Left lung (tissue), 10 donors: Measurements from ENCODE around the gene ALOX12. TPM values are rescaled to one million over a fixed set of nuclear protein-coding genes. Genes with fewer than 3 reads are reported as not detected.

Experiments used
- ATAC-seq: fragments of 200-7000 bp; cut with Tn5 transposase; one replicate; pipeline ENCODE4 v1.9.1; 2020; ENCODE audit warnings: moderate library complexity
- DNase-seq, 4 donors: peaks; one replicate each; pipeline ENCODE4 v3.0.0-alpha.2; 2013 to 2020
- H3K27ac ChIP-seq, 2 donors: fragments of 200-600 bp; sonication (generic) in 1 of 2; one replicate each; pipeline versions ENCODE4 v1.5.0 to v1.8.0; 2020 to 2021
- H3K27me3 ChIP-seq, 2 donors: fragments of 200-600 bp; sonication (generic) in 1 of 2; one replicate each; pipeline versions ENCODE4 v1.5.0 to v1.8.0; 2020 to 2021
- H3K36me3 ChIP-seq, 2 donors: fragments of 200-600 bp; sonication (generic) in 1 of 2; one replicate each; pipeline versions ENCODE4 v1.5.0 to v1.8.0; 2020 to 2021
- H3K4me1 ChIP-seq, 2 donors: fragments of 200-600 bp; one replicate each; pipeline ENCODE4 v1.8.0; 2021
- H3K4me3 ChIP-seq, 2 donors: fragments of 200-600 bp; sonication (generic) in 1 of 2; one replicate each; pipeline versions ENCODE4 v1.5.0 to v1.8.0; 2020 to 2021; ENCODE audit warnings: mild to moderate bottlenecking in 1 of 2
- H3K9me3 ChIP-seq, 2 donors: fragments of 200-600 bp; sonication (generic) in 1 of 2; one replicate each; pipeline versions ENCODE4 v1.5.0 to v1.8.0; 2020 to 2021
- CTCF ChIP-seq, 2 donors: fragments of 200-600 bp; sonication (generic) in 1 of 2; IDR thresholded peaks; one replicate each; pipeline versions ENCODE4 v1.5.0 to v1.8.0; 2021; ENCODE audit warnings: antibody characterized with exemption in 2 of 2
- intact Hi-C, 2 donors: fragments of 100-400 bp; cut with DNase I; formaldehyde crosslinking; loops; one replicate each; pipeline versions ENCODE4 v1.11.2 to v1.14.2; 2022
- polyA plus RNA-seq, 6 donors: library from polyadenylated mRNA; unstranded; fragments of 120-200 nt; gene quantifications; one replicate each; pipeline ENCODE4 v1.2.1, GENCODE V29; 2013; ENCODE audit not compliant: insufficient read length in 6 of 6
- total RNA-seq, 2 donors: library from RNA; stranded (reverse); fragmentation: NEBNext Ultra II Directional; extraction: Animal tissue kit (Norgen Biotek cat#: 25700); gene quantifications; one replicate each; pipeline ENCODE4 v1.2.1, GENCODE V29; 2021
- donor health status: DM: no; HTN: yes; CAD: no.
- donor health status: DM: no; HTN: no; CAD: no.

The ALOX12 gene
- total and polyA plus RNA-seq, 8 donors, result 0.29 to 4.4 (median 3.1) TPM

DNA sequence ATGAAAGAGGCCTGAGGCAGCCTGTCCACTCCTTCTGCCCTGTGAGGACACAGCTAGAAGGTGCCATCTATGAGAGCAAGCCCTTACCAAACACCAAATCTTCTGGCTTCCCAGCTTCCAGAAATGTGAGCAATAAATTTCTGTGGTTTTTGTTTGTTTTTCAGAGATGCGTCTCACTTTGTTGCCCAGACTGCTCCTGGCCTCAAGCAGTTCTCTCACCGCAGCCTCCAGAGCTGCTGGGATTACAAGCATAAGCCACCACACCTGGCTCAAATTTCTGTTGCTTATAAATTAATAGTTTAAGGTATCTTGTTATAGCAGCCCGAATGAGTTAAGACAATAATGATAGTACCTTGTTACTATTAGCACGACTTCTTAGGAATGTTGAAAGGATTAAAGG is 60.5 kb downstream of the ALOX12 start:
- DNase-seq (no peak), ATAC-seq (no peak)
- Histone ChIP-seq H3K9me3 (no peaks in the 10 kb centered on the region), H3K36me3 (no peaks in the 10 kb centered on the region), H3K27me3 (no peaks in the 10 kb centered on the region), H3K4me1 (peaks cover 0 to 5% of the 10 kb centered on the region in 2 donors), H3K27ac (no peak overlapping the region), H3K4me3 (no peak overlapping the region)
- intact Hi-C loops, result no loop called here
- no peak for TF ChIP-seq CTCF (IDR thresholded peaks at IDR 0.05)

DNA sequence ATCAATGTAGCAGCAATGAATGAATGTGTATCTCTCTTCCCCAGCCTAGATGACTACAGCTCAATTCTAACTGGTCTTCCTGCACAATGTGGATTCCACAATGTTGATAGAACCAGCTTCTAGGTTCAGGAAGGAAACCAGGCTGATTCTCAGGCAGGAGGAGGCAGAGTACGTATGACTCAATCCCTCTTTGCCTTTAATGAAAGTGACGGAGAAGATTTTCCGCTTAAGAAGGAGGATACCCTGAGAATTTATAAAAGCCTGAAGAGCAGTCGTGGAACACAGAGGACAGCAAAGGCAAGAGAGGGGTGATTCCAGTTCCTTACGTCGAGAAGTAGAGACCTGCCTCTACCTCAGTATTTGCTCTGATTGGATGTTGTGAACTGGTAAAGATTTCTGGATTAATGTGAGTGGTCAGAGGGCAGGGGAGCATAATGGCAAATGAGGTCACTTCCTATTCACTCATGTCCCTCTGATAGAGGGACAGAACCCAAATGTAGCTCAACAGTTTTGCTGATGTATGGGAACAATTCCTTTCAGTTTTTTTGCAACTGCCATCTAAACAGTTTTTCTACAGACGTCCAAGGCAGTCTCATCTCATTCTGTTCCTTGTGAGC is 63.1 kb downstream of the ALOX12 start:
- no peaks in the 10 kb centered on the region for H3K36me3 ChIP-seq
- intact Hi-C loops, result no loop called here
- no peak overlapping the region for H3K27ac ChIP-seq
- TF ChIP-seq CTCF (IDR thresholded peaks at IDR 0.05), result no peak
- no peaks in the 10 kb centered on the region for H3K4me1 ChIP-seq
- H3K27me3 ChIP-seq, result no peaks in the 10 kb centered on the region
- DNase-seq, result no peak
- H3K4me3 ChIP-seq, result no peak overlapping the region
- H3K9me3 ChIP-seq, result no peaks in the 10 kb centered on the region
- no peak for ATAC-seq

Other genes starting within 250 kb of the ALOX12 start
- gene XAF1, start 240.0 kb upstream of the ALOX12 start, total RNA-seq, result 10 to 100 TPM; 62.9 to 63.0 TPM
- gene XAF1, start 240.0 kb upstream of the ALOX12 start, polyA plus RNA-seq, result 10 to 100 TPM; 19.8 to 41.3 (median 25.0) TPM
- gene FBXO39, start 219.8 kb upstream of the ALOX12 start, total RNA-seq, result under 1 TPM in 1 of 2 donors, not detected in 1; 0.17 TPM
- under 1 TPM; 0.31 to 0.70 (median 0.49) TPM for gene FBXO39, start 219.8 kb upstream of the ALOX12 start, polyA plus RNA-seq
- gene TEKT1, start 164.3 kb upstream of the ALOX12 start, total RNA-seq, result 1 to 10 TPM in 1 of 2 donors, not detected in 1; 4.9 TPM
- 10 to 100 TPM in 1 of 6 donors, 1 to 10 TPM in 5; 1.4 to 13.6 (median 7.8) TPM for gene TEKT1, start 164.3 kb upstream of the ALOX12 start, polyA plus RNA-seq
- 100 to 1,000 TPM; 279 to 284 TPM for gene RNASEK, start 16.6 kb downstream of the ALOX12 start, total RNA-seq
- gene RNASEK, start 16.6 kb downstream of the ALOX12 start, polyA plus RNA-seq, result 100 to 1,000 TPM; 127 to 151 (median 134) TPM
- 10 to 100 TPM; 13.3 to 17.2 TPM for gene BCL6B, start 27.0 kb downstream of the ALOX12 start, total RNA-seq
- 10 to 100 TPM; 35.1 to 45.9 (median 37.0) TPM for gene BCL6B, start 27.0 kb downstream of the ALOX12 start, polyA plus RNA-seq
- gene SLC16A13, start 40.0 kb downstream of the ALOX12 start, total RNA-seq, result 10 to 100 TPM in 1 of 2 donors, 1 to 10 TPM in 1; 9.5 to 21.5 TPM
- 1 to 10 TPM; 3.7 to 5.8 (median 4.6) TPM for gene SLC16A13, start 40.0 kb downstream of the ALOX12 start, polyA plus RNA-seq
- gene SLC16A11, start 48.0 kb downstream of the ALOX12 start, total RNA-seq, result 1 to 10 TPM; 1.2 to 2.5 TPM
- gene SLC16A11, start 48.0 kb downstream of the ALOX12 start, polyA plus RNA-seq, result 1 to 10 TPM in 4 of 6 donors, under 1 TPM in 2; 0.74 to 1.5 (median 1.1) TPM
- gene CLEC10A, start 84.2 kb downstream of the ALOX12 start, total RNA-seq, result 1 to 10 TPM; 7.8 to 9.6 TPM
- 1 to 10 TPM; 2.0 to 3.6 (median 3.6) TPM for gene CLEC10A, start 84.2 kb downstream of the ALOX12 start, polyA plus RNA-seq
- 1 to 10 TPM; 1.0 to 2.7 TPM for gene ASGR2, start 118.8 kb downstream of the ALOX12 start, total RNA-seq
- under 1 TPM; 0.34 to 0.76 (median 0.51) TPM for gene ASGR2, start 118.8 kb downstream of the ALOX12 start, polyA plus RNA-seq
- gene ASGR1, start 183.3 kb downstream of the ALOX12 start, total RNA-seq, result 1 to 10 TPM; 2.4 to 7.7 TPM
- 10 to 100 TPM in 4 of 6 donors, 1 to 10 TPM in 2; 8.7 to 13.0 (median 11.0) TPM for gene ASGR1, start 183.3 kb downstream of the ALOX12 start, polyA plus RNA-seq
- 10 to 100 TPM; 25.9 to 33.8 TPM for gene DLG4, start 223.8 kb downstream of the ALOX12 start, total RNA-seq
- 10 to 100 TPM; 35.6 to 60.0 (median 47.6) TPM for gene DLG4, start 223.8 kb downstream of the ALOX12 start, polyA plus RNA-seq
- 100 to 1,000 TPM; 610 to 654 TPM for gene ACADVL, start 223.9 kb downstream of the ALOX12 start, total RNA-seq
- gene ACADVL, start 223.9 kb downstream of the ALOX12 start, polyA plus RNA-seq, result 100 to 1,000 TPM; 285 to 403 (median 362) TPM
- 10 to 100 TPM; 36.9 to 46.3 TPM for gene DVL2, start 238.5 kb downstream of the ALOX12 start, total RNA-seq
- gene DVL2, start 238.5 kb downstream of the ALOX12 start, polyA plus RNA-seq, result 10 to 100 TPM; 51.7 to 59.7 (median 54.6) TPM
- gene PHF23, start 243.4 kb downstream of the ALOX12 start, total RNA-seq, result 10 to 100 TPM; 31.1 to 45.4 TPM
- gene PHF23, start 243.4 kb downstream of the ALOX12 start, polyA plus RNA-seq, result 10 to 100 TPM; 32.8 to 51.2 (median 46.1) TPM
- 100 to 1,000 TPM; 545 to 559 TPM for gene GABARAP, start 246.4 kb downstream of the ALOX12 start, total RNA-seq
- gene GABARAP, start 246.4 kb downstream of the ALOX12 start, polyA plus RNA-seq, result 100 to 1,000 TPM; 442 to 526 (median 470) TPM